ENCODE measurements around the gene APBB1IP.
A peak's percentile ranks its signal among the peaks of the same experiment; 100 is the strongest.

APBB1IP gene

DNA sequence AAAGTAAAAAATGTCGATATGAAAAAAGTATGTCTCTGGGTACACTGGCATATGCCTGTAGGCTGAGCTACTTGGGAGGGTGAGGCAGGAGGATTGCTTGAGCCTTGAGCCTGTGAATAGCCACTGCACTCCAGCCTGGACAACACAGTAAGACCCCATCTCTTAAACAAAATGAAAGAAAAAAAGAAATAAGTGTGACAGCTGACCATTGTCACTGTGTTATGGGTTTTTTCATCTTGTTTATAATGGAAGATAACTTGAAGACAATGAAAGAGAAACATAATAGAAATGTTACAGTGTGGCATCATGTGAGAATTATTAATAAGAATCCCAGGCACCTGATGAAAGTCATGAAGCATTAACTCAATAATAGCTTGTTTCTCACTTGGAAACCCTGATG is 75.0 kb downstream of the APBB1IP start:
- H3K4me3 ChIP-seq (ENCODE audit: control insufficient read depth, low read depth, low read length), result no peak overlapping the region
- DNase-seq (ENCODE audit: low read depth), result no peak
- TF ChIP-seq, protein P1, sequence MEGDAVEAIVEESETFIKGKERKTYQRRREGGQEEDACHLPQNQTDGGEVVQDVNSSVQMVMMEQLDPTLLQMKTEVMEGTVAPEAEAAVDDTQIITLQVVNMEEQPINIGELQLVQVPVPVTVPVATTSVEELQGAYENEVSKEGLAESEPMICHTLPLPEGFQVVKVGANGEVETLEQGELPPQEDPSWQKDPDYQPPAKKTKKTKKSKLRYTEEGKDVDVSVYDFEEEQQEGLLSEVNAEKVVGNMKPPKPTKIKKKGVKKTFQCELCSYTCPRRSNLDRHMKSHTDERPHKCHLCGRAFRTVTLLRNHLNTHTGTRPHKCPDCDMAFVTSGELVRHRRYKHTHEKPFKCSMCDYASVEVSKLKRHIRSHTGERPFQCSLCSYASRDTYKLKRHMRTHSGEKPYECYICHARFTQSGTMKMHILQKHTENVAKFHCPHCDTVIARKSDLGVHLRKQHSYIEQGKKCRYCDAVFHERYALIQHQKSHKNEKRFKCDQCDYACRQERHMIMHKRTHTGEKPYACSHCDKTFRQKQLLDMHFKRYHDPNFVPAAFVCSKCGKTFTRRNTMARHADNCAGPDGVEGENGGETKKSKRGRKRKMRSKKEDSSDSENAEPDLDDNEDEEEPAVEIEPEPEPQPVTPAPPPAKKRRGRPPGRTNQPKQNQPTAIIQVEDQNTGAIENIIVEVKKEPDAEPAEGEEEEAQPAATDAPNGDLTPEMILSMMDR (conservative IDR thresholded peaks at IDR 0.05; ENCODE audit: control insufficient read depth, insufficient read depth, low read depth, low read length), result no peak

DNA sequence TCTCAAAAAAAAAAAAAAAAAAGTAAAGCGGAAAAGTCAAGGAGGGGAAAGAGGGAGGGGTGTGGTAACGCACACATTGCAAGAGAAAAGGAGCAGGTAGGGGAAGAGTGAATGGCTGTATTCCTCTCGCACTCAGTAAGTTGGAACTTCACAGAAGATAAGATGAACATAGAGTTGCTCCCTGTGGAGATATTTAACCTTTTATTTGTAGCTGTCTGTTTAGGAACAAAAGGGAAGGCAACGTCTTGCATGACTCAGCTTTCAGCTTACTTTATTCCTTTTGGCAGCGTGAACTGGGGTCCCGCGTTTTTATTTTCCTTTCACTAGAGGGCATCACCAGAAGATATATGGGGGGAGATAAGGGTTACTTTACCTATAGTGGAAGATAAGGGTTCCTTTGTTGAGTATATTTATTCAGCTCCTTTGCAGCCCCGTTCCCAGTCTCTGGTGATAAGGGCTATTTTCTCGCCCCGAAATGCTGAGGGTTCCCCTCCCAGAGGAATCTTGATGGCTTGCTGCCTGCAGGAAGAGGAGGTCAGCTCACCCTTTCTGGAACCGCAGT is 78.5 kb downstream of the APBB1IP start:
- TF ChIP-seq, protein P1 (conservative IDR thresholded peaks at IDR 0.05; ENCODE audit: control insufficient read depth, insufficient read depth, low read depth, low read length), result no peak
- H3K4me3 ChIP-seq (ENCODE audit: control insufficient read depth, low read depth, low read length), result no peak overlapping the region
- peak; percentile 32 for DNase-seq (ENCODE audit: low read depth)

GRCh38 chr10:26517141-26517867 is 79.2 kb downstream of the APBB1IP start:
- DNase-seq (ENCODE audit: low read depth), result no peak
- TF ChIP-seq, protein P1 (conservative IDR thresholded peaks at IDR 0.05; ENCODE audit: control insufficient read depth, insufficient read depth, low read depth, low read length), result no peak
- no peak overlapping the region for H3K4me3 ChIP-seq (ENCODE audit: control insufficient read depth, low read depth, low read length)

DNA sequence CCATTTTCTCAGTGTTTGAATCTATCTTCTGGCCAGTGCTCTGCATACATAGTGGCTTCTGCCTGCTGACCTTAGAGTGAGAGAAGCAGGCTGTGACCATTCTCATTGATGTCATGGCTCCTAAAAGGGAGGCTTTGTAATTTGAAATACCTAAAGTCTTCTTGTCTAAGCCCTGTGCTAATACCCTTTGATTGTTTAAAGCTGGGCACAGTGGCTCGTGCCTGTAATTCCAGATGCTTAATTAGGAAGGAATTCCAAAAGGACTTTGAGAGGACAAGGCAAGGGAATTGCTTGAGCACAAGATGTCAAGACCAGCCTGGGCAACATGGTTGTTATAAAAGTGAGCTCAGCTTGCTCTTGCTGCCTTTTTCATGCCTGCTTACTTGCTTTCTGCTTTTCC is 81.7 kb downstream of the APBB1IP start:
- TF ChIP-seq, protein P1 (conservative IDR thresholded peaks at IDR 0.05; ENCODE audit: control insufficient read depth, insufficient read depth, low read depth, low read length), result no peak
- DNase-seq (ENCODE audit: low read depth), result no peak
- H3K4me3 ChIP-seq (ENCODE audit: control insufficient read depth, low read depth, low read length), result no peak overlapping the region

DNA sequence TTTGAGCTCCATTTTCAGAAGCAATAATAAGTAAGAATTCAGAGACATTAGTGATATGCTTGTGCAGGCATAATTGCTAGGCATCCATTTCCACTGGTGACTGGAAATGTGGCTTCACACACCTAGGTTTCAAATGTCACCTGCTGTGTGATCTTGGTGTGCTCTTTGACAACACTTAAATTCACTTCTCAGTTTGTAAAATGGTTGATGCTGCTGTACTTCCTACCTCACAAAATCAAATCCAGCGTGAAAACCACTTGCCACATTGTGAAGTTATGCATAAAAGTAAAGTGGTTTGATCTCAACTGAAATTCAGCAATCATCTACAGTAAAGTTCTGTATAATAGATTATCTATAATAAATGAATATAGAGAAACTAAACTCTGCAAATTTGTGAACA is 82.4 kb downstream of the APBB1IP start:
- no peak for DNase-seq (ENCODE audit: low read depth)
- H3K4me3 ChIP-seq (ENCODE audit: control insufficient read depth, low read depth, low read length), result no peak overlapping the region
- TF ChIP-seq, protein P1 (conservative IDR thresholded peaks at IDR 0.05; ENCODE audit: control insufficient read depth, insufficient read depth, low read depth, low read length), result no peak

GRCh38 chr10:26524161-26524896 is 86.2 kb downstream of the APBB1IP start:
- H3K4me3 ChIP-seq (ENCODE audit: control insufficient read depth, low read depth, low read length), result no peak overlapping the region

More at GRCh38 chr10:26524161-26524896, 86.2 kb downstream of the APBB1IP start:
- TF ChIP-seq, protein P1 (conservative IDR thresholded peaks at IDR 0.05; ENCODE audit: control insufficient read depth, insufficient read depth, low read depth, low read length), result no peak
- DNase-seq (ENCODE audit: low read depth), result no peak

Measured in fibroblast of mammary gland (primary cell).